PC-9 (cell line): Measurements from ENCODE around the gene PBX3.

ENCODE experiments used
- CTCF ChIP-seq: fragments of 200-600 bp; sonication (generic); conservative IDR thresholded peaks from 2 replicates; pipeline ENCODE4 v1.6.1; 2017; ENCODE audit warnings: mixed run types, antibody characterized with exemption, mild to moderate bottlenecking, moderate library complexity
- EZH2 ChIP-seq: fragments of 200-600 bp; sonication (generic); IDR thresholded peaks from 2 replicates; pipeline ENCODE4 v1.8.0; 2017; ENCODE audit warnings: antibody characterized with exemption, low read depth

- no peak for TF ChIP-seq EZH2
- TF ChIP-seq CTCF = no peak
Measured at GRCh38 chr9:126016579-126017290, 269.6 kb downstream of the PBX3 start.
